Duodenal mucosa (tissue), 2 donors: Measurements from ENCODE around the gene MAP3K20.
"Not testable (repeated sequence)": the region's sequence is repeated elsewhere in the genome, so short reads cannot be mapped to it uniquely, and the experiment has no call there.

Experiments
- H3K27ac ChIP-seq: one replicate; pipeline ENCODE4 v1.7.0; 2013; ENCODE audit warnings: low read depth, low read length
- H3K27me3 ChIP-seq, 2 donors: one replicate each; pipeline ENCODE4 v1.7.0; 2013; ENCODE audit warnings: low read length in 2 of 2, control low read depth in 1 of 2; ENCODE audit not compliant: insufficient read depth in 2 of 2, control insufficient read depth in 1 of 2
- H3K36me3 ChIP-seq, 2 donors: one replicate each; pipeline ENCODE4 v1.7.0; 2013; ENCODE audit warnings: low read length in 2 of 2, control low read depth in 1 of 2; ENCODE audit not compliant: insufficient read depth in 2 of 2, control insufficient read depth in 1 of 2
- H3K4me1 ChIP-seq, 2 donors: one replicate each; pipeline ENCODE4 v1.7.0; 2013; ENCODE audit warnings: low read length in 2 of 2, control low read depth in 1 of 2; ENCODE audit not compliant: insufficient read depth in 2 of 2, control insufficient read depth in 1 of 2
- H3K4me3 ChIP-seq, 2 donors: one replicate each; pipeline ENCODE4 v1.7.0; 2013; ENCODE audit warnings: low read length in 2 of 2, low read depth in 1 of 2
- H3K9ac ChIP-seq, 2 donors: one replicate each; pipeline ENCODE4 v1.7.0; 2013; ENCODE audit warnings: low read length in 2 of 2, low read depth in 1 of 2
- H3K9me3 ChIP-seq, 2 donors: one replicate each; pipeline ENCODE4 v1.7.0; 2013; ENCODE audit warnings: low read length in 2 of 2, control low read depth in 1 of 2; ENCODE audit not compliant: control insufficient read depth in 1 of 2

The MAP3K20 gene

DNA sequence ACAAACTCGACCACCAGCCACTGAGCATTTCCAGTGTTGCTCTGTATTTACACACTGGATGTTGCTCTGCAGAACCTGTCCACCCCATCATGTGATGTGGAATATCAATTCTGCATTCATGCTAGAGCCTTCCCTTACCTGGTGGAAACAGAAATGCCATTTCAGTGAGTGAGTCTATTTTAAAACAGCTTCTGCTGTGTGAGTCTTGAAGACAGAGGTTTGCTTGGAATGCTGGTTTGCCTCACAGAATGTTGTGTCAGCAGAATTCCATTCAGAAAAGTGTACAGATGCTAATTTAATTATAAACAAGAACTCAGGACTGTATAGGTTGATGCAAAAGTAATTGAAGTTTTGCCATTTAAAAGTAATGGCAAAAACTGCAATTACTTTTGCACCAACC is 118.3 kb downstream of the MAP3K20 start:
- Histone ChIP-seq H3K36me3 (peaks cover 0 to 4% of the 10 kb centered on the region in 2 donors), H3K9me3 (no peaks in the 10 kb centered on the region), H3K4me1 (no peaks in the 10 kb centered on the region), H3K9ac (no peak overlapping the region), H3K4me3 (no peak overlapping the region), H3K27me3 (no peaks in the 10 kb centered on the region), H3K27ac (no peak overlapping the region)

- Histone ChIP-seq H3K9me3 (no peaks in the 10 kb centered on the region), H3K27ac (no peak overlapping the region), H3K36me3 (peaks cover 0 to 3% of the 10 kb centered on the region in 2 donors), H3K4me3 (no peak overlapping the region), H3K4me1 (no peaks in the 10 kb centered on the region), H3K27me3 (no peaks in the 10 kb centered on the region), H3K9ac (no peak overlapping the region)
Measured at GRCh38 chr2:173195100-173195499, 119.5 kb downstream of the MAP3K20 start.

- Histone ChIP-seq H3K4me1 (no peaks in the 10 kb centered on the region), H3K27ac (no peak overlapping the region), H3K9ac (no peak overlapping the region), H3K36me3 (no peaks in the 10 kb centered on the region), H3K9me3 (no peaks in the 10 kb centered on the region), H3K27me3 (no peaks in the 10 kb centered on the region), H3K4me3 (no peak overlapping the region)
Measured at GRCh38 chr2:173196080-173196479, 120.4 kb downstream of the MAP3K20 start.

DNA sequence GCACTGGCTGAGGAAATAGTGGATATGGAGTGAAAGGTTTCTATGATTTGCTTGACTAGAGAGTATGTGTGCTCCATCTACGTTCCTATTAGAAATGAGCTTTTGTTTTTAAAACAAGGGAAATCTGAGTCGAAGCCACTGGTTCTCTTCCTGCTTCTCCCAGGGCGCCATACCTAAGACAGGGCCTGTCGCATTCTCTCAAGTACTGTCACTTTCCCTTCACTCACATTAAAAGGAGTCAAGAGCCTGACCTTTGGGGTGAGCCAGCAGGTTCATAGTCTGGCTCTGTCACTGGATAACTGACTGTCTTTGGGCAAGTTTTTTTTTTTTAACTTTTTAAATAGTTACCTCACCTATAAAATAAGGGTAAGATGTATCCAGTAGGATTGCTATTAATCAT is 121.0 kb downstream of the MAP3K20 start:
- H3K27me3 ChIP-seq, result no peaks in the 10 kb centered on the region
- H3K36me3 ChIP-seq, result no peaks in the 10 kb centered on the region
- H3K27ac ChIP-seq, result no peak overlapping the region
- H3K9me3 ChIP-seq, result no peaks in the 10 kb centered on the region
- no peak overlapping the region for H3K9ac ChIP-seq
- H3K4me1 ChIP-seq, result no peaks in the 10 kb centered on the region
- H3K4me3 ChIP-seq, result no peak overlapping the region

GRCh38 chr2:173198327-173198726 is 122.7 kb downstream of the MAP3K20 start:
- H3K27ac ChIP-seq, result no peak overlapping the region
- no peak overlapping the region for H3K9ac ChIP-seq
- H3K9me3 ChIP-seq, result no peaks in the 10 kb centered on the region
- H3K36me3 ChIP-seq, result no peaks in the 10 kb centered on the region
- H3K4me1 ChIP-seq, result no peaks in the 10 kb centered on the region
- H3K27me3 ChIP-seq, result no peaks in the 10 kb centered on the region
- no peak overlapping the region for H3K4me3 ChIP-seq

GRCh38 chr2:173199294-173199693 is 123.6 kb downstream of the MAP3K20 start:
- no peak overlapping the region for H3K4me3 ChIP-seq
- no peak overlapping the region for H3K27ac ChIP-seq
- no peaks in the 10 kb centered on the region for H3K4me1 ChIP-seq
- H3K9ac ChIP-seq, result no peak overlapping the region
- no peaks in the 10 kb centered on the region for H3K36me3 ChIP-seq
- no peaks in the 10 kb centered on the region for H3K27me3 ChIP-seq
- H3K9me3 ChIP-seq, result no peaks in the 10 kb centered on the region

DNA sequence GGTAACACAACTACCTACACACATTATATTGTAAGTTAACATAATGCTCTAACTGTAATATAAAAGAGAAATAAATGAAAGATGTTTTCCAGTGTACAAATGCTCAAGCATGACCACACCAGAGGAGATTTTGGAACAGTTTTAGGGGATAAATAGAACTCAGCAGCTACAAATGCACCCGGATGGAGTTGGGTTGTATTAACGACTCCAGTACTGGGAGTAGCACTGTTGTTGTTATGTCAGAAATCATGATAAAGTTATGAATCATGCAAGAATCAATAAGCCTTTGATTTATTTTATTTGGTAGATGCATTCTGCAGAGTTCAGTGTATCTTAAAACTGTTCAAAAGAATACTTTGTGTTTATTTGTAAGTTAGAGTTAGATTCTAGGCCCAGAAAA is 126.9 kb downstream of the MAP3K20 start:
- no peak overlapping the region for H3K9ac ChIP-seq
- H3K9me3 ChIP-seq, result no peaks in the 10 kb centered on the region
- no peak overlapping the region for H3K27ac ChIP-seq
- H3K27me3 ChIP-seq, result no peaks in the 10 kb centered on the region
- no peaks in the 10 kb centered on the region for H3K4me1 ChIP-seq
- H3K36me3 ChIP-seq, result no peaks in the 10 kb centered on the region
- no peak overlapping the region for H3K4me3 ChIP-seq

DNA sequence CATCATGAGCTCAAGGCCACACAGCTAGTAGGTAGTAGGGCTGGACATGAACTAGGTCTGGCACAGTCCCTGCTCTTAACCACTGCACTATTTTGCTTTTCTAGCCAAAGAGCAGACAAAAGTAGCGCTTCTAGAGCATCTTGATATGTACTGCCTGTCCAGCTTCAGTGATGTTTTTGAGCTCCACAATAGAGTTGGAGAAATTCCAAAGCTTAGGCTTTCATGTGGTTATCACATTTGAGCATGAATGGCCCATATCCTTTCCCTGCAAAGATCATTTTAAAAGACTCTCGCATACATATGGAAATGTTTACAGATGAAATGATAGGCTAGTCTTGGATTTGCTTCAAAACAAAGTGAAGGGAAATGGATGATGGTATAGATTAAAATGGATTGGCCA is 128.7 kb downstream of the MAP3K20 start:
- Histone ChIP-seq H3K27me3 (no peaks in the 10 kb centered on the region), H3K36me3 (no peaks in the 10 kb centered on the region), H3K9ac (no peak overlapping the region), H3K4me3 (no peak overlapping the region), H3K4me1 (no peaks in the 10 kb centered on the region), H3K27ac (no peak overlapping the region), H3K9me3 (no peaks in the 10 kb centered on the region)

DNA sequence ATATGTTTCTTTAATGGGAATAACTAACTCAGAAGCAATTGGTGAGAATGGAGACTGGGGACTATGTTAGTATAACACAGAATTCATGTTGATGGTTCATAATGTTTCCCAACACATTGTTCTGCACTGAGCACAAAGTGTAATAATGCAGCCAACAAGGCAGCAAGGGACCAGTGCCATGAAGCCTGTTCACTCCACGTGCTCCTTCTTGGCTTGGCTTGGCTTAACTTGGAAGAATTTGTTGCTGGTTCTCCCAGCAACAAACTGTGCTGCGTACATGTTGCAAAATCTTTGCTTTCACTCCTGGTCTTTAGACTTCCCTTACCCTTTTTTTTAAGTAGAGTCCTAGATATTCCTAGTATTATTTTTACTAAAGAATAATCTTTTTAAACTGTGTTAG is 129.7 kb downstream of the MAP3K20 start:
- H3K27me3 ChIP-seq, result no peaks in the 10 kb centered on the region
- no peaks in the 10 kb centered on the region for H3K4me1 ChIP-seq
- no peak overlapping the region for H3K9ac ChIP-seq
- H3K27ac ChIP-seq, result no peak overlapping the region
- no peaks in the 10 kb centered on the region for H3K9me3 ChIP-seq
- H3K36me3 ChIP-seq, result peaks cover 0 to 3% of the 10 kb centered on the region in 2 donors
- no peak overlapping the region for H3K4me3 ChIP-seq

- H3K27me3 ChIP-seq, H3K4me3 ChIP-seq, H3K4me1 ChIP-seq, H3K9me3 ChIP-seq, H3K27ac ChIP-seq, H3K9ac ChIP-seq, H3K36me3 ChIP-seq: not testable (repeated sequence)
Measured at GRCh38 chr2:173207124-173207523, 131.5 kb downstream of the MAP3K20 start.
